Kidney (tissue), 14 donors: ENCODE results near the gene SORBS2. TPM values are rescaled to one million over a fixed set of nuclear protein-coding genes. Genes with fewer than 3 reads are reported as not detected.
"Not testable (repeated sequence)": the region's sequence is repeated elsewhere in the genome, so short reads cannot be mapped to it uniquely, and the experiment has no call there.

Experiments
- DNase-seq, 5 donors: peaks; one replicate each; pipeline ENCODE4 v3.0.0-alpha.2; 2013 to 2020
- FAIRE-seq: peaks from 2 replicates; lab custom pipeline; 2012; peaks lifted over from hg19 to GRCh38; lab: Jason Lieb, UNC
- H3K27ac ChIP-seq, 2 donors: one replicate each; pipeline ENCODE4 v1.7.0; 2013; ENCODE audit warnings: low read depth in 2 of 2, low read length in 2 of 2, inconsistent platforms in 1 of 2
- H3K27me3 ChIP-seq: one replicate; pipeline ENCODE4 v1.7.1; 2013; ENCODE audit warnings: low read length, inconsistent platforms; ENCODE audit not compliant: control insufficient read depth, insufficient read depth
- H3K36me3 ChIP-seq, 3 donors: one replicate each; pipeline versions ENCODE4 v1.7.0 to v1.7.1; 2013; ENCODE audit warnings: low read length in 3 of 3, control low read depth in 1 of 3, inconsistent platforms in 1 of 3; ENCODE audit not compliant: insufficient read depth in 3 of 3, control insufficient read depth in 2 of 3
- H3K4me1 ChIP-seq, 3 donors: one replicate each; pipeline versions ENCODE4 v1.7.0 to v1.7.1; 2013; ENCODE audit warnings: low read length in 3 of 3, inconsistent platforms in 1 of 3, low read depth in 1 of 3; ENCODE audit not compliant: control insufficient read depth in 2 of 3, insufficient read depth in 2 of 3
- H3K4me3 ChIP-seq, 3 donors: one replicate each; pipeline versions ENCODE4 v1.7.0 to v1.8.1; 2013; ENCODE audit warnings: low read length in 3 of 3, control low read depth in 1 of 3, inconsistent platforms in 1 of 3
- H3K9ac ChIP-seq, 3 donors: one replicate each; pipeline versions ENCODE4 v1.7.0 to v1.7.1; 2013; ENCODE audit warnings: low read length in 3 of 3, control low read depth in 1 of 3, inconsistent platforms in 1 of 3
- H3K9me3 ChIP-seq, 3 donors: one replicate each; pipeline versions ENCODE4 v1.7.0 to v1.7.1; 2013; ENCODE audit warnings: low read length in 3 of 3, control low read depth in 1 of 3, inconsistent platforms in 1 of 3; ENCODE audit not compliant: control insufficient read depth in 2 of 3, insufficient read depth in 1 of 3
- CTCF ChIP-seq: IDR thresholded peaks from 3 replicates; pipeline ENCODE4 v1.5.1; 2012; ENCODE audit warnings: mild to moderate bottlenecking, moderate library complexity, borderline replicate concordance; ENCODE audit not compliant: insufficient read depth; ENCODE audit errors: extremely low read depth
- intact Hi-C: fragments of 100-400 bp; cut with DNase I; formaldehyde crosslinking; loops from one replicate; pipeline ENCODE4 v1.11.1; 2022
- polyA plus RNA-seq: library from polyadenylated mRNA; stranded (reverse); fragments of 350-450 nt; fragmentation: Illumina TruSeq; extraction: RNeasy Lipid Tissue Mini Kit (QIAGEN cat#74804); gene quantifications from one replicate; pipeline ENCODE4 v1.2.3, GENCODE V29; 2014; ENCODE audit warnings: low read depth, low replicate concordance; ENCODE audit not compliant: insufficient read depth
- total RNA-seq: library from RNA; stranded (reverse); fragmentation: NEBNext Ultra II Directional; extraction: Animal tissue kit (Norgen Biotek cat#: 25700); gene quantifications from one replicate; pipeline ENCODE4 v1.2.1, GENCODE V29; 2021
- donor health status: control.
- donor health status: control.
- donor health status: control.
- donor health status: control.
- donor health status: control.
- donor health status: DM: yes; HTN: yes; CAD: no.
- donor health status: Normal renal cell carcinoma (clear cell type).

Gene SORBS2
- total and polyA plus RNA-seq, 2 donors from 2014 or later: 26.0 to 127 TPM

DNA sequence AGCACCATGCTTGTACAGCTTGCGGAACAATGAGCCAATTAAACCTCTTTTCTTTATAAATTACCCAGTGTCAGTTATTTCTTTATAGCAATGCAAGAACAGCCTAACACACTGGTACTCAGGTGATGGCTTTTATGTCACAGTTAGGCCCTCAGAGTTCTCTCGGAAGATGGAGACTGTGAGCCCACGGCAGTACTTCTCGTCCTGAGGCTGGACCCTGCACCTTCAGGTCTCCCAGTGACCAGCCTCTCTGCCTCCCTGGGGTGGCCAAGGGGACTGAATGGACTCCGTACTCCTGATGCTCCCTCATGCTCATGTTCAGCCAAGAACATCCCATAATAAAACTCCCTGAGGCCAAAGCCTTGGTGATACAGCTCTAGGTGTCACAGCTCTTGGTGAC is 251.7 kb downstream of the SORBS2 start:
- peaks cover 0 to 4% (median 0%) of the 10 kb centered on the region in 3 donors for H3K9me3 ChIP-seq
- H3K9ac ChIP-seq: no peak overlapping the region
- H3K4me3 ChIP-seq: no peak overlapping the region
- TF ChIP-seq CTCF: no peak
- DNase-seq (no peak), FAIRE-seq (no peak)
- H3K4me1 ChIP-seq: no peaks in the 10 kb centered on the region
- no peak overlapping the region for H3K27ac ChIP-seq
- intact Hi-C loops: no loop called here
- no peaks in the 10 kb centered on the region for H3K36me3 ChIP-seq
- H3K27me3 ChIP-seq: no peaks in the 10 kb centered on the region

GRCh38 chr4:185559915-185560281 is 252.1 kb downstream of the SORBS2 start:
- Histone ChIP-seq H3K36me3 (no peaks in the 10 kb centered on the region), H3K9me3 (peaks cover 0 to 4% (median 0%) of the 10 kb centered on the region in 3 donors), H3K9ac (no peak overlapping the region), H3K4me1 (no peaks in the 10 kb centered on the region), H3K27ac (no peak overlapping the region), H3K4me3 (no peak overlapping the region), H3K27me3 (no peaks in the 10 kb centered on the region)
- intact Hi-C loops: no loop called here
- FAIRE-seq (no peak), DNase-seq (peak in 1 of 5 donors; percentile 90)
- no peak for TF ChIP-seq CTCF

DNA sequence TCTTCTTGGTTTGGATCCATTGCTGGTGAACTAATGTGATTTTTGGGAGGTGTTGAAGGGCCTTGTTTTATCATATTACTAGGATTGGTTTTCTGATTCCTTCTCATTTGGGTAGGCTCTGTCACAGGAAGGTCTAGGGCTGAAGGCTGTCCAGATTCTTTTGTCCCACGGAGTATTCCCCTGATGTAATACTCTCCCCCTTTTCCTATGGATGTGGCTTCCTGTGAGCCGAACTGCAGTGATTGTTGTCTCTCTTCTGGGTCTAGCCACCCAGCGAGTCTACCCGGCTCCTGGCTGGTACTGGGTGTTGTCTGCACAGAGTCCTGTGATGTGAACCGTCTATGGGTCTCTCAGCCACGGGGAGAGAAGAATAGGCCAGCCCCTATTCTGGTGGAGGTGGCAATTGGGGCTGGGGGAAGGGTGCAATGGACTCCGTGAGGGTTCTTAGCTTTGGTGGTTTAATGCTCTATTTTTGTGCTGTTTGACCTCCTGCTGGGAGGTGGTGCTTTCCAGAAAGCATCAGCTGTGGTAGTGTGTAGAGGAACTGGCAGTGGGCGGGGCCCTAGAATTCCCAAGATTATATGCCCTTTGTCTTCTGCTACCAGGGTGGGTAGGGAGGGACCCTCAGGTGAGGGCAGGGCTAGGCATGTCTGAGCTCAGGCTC is 252.6 kb downstream of the SORBS2 start:
- H3K27ac ChIP-seq, H3K9me3 ChIP-seq, H3K9ac ChIP-seq, FAIRE-seq, H3K27me3 ChIP-seq, H3K36me3 ChIP-seq, DNase-seq, H3K4me3 ChIP-seq, H3K4me1 ChIP-seq, intact Hi-C loops: not testable (repeated sequence)

DNA sequence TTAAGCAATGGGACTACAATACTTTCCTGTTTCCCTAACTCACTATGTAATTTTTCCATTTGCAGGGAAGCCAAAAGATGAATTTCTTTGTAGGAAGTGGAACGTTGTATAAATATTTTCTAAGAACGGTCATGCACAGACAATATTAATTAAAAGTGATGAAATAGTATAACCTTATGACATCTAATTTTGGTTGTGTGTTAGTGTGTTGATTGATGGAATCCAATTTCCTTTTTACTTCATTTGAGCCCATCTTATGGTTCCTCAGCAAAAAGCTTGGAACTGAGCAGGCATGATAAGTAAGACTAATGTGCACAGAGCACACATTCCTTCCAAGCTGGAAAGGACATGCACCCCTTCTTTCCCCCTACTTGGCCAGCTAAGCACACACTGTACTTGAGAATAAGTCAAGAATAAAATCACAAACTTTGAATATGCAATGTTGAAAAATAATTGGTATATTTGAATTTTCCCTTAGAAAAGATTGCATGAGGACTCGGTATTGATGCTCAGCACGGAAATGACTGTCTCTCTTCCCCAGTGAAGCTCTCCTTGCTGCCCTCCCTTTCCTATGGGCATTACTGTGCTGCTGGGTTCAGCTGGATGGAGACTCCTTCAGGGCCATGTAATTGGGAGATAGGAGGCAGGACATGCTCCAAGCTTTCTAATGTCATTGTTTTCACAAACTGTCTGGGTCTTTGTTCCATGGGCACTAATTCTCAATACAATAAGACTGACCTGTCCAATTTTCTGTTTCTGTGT is 257.4 kb downstream of the SORBS2 start:
- no peaks in the 10 kb centered on the region for H3K4me1 ChIP-seq
- no peak for FAIRE-seq
- no peak for DNase-seq
- intact Hi-C loops: no loop called here
- H3K27ac ChIP-seq: no peak overlapping the region
- H3K27me3 ChIP-seq: no peaks in the 10 kb centered on the region
- H3K4me3 ChIP-seq: no peak overlapping the region
- TF ChIP-seq CTCF: no peak
- H3K9ac ChIP-seq: no peak overlapping the region
- peaks cover 0 to 4% (median 0%) of the 10 kb centered on the region in 3 donors for H3K9me3 ChIP-seq
- H3K36me3 ChIP-seq: no peaks in the 10 kb centered on the region
